NCI-H226 (cell line): ENCODE results near the gene ABHD6.
"Not testable (repeated sequence)": the region's sequence is repeated elsewhere in the genome, so short reads cannot be mapped to it uniquely, and the experiment has no call there.

ENCODE experiments used
- DNase-seq: peaks from one replicate; pipeline ENCODE4 v3.0.0-alpha.2; 2015

Gene ABHD6

DNA sequence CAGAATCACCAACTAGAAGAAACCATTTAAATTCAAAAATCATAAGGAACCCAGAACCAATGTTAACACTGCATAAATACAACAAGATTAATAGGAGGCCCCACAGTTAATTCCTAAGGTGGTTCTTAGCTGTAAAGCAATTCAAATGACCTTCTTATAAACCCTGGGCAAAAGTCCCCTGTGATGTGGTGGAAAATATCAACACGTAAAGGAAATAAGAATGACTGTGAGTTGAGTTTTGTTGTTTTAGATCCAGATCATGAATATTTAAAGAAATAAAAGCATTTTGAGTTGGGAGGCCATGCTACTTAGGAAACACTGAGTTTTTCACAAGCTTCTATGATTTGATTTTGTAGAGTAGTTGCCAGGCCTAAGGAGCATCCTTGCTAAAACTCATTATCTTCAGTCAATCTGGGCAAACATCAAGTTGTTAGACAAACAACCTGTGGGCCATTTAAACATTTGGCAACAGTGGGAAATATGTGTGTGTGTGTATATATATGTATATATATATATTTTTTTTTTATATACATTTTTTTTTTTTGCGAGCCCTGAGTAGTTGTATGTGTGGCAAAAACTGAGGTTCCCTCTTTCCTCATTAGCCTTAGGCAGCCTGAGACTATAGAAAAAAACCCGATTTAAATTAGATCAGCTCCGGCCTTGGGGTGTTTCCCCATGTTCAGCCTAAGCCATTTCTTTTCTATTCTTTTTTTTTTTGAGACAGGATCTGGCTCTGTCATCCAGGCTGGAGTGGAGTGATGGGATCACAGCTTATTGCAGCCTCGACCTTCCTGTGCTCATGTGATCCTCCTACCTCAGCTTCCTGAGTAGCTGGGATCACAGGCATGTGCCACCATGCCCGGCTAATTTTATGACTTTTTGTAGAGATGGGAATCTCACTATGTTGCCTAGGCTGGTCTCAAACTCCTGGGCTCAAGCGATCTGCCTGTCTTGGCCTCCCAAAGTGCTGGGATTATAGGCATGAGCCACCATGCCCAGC, 87.1 kb downstream of the ABHD6 start:
- DNase-seq = no peak

DNA sequence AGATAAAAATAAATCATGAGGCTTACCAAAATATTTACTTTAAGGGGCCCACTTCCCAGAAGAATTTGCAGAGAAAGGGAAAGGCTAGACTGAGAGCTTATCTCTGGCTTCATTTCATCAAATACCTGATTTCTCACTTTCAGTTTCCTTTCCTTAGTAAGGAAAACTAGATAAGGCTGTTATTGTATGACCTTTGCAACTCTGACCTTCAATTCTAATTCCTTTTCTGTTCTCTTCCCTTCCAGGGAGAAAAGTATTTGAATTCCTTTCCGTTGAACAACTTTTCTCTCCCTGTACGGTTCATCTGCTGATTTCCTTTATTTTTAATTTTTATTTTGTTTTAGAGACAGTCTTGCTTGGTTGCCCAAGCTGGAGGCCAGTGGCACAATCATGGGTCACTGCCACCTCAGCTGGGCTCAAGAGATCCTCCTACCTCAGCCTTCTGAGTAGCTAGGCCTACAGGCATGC, 88.0 kb downstream of the ABHD6 start:
- peak; percentile 24 for DNase-seq

DNA sequence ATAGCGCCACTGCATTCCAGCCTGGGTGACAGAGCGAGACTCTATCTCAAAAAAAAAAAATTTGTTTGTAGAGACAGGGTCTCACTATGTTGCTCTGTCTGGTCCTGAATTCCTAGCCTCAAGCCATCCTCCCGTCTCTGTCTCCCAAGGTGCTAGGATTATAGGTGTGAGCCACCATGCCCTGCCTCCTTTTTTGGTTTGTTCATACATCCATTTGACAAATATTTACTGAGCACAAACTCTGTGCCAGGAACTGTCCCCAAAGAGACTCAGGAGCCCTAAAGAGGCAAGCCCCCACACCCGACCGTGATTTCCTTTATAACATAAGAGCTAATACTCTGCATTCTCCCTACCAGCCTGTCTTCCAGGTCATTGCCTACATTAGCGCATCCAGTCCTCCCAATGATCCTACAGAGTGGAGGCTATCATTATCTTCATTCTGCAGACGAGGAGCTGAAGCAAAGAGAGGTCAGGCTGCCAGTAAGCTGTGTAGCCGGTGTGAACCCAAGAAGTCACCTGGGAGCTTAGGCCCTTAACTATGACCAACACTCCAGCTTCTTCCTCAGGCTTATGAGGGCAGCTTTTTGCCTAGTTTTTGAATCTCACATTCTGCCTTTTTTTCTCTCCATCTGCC, 88.8 kb downstream of the ABHD6 start:
- DNase-seq = no peak

DNA sequence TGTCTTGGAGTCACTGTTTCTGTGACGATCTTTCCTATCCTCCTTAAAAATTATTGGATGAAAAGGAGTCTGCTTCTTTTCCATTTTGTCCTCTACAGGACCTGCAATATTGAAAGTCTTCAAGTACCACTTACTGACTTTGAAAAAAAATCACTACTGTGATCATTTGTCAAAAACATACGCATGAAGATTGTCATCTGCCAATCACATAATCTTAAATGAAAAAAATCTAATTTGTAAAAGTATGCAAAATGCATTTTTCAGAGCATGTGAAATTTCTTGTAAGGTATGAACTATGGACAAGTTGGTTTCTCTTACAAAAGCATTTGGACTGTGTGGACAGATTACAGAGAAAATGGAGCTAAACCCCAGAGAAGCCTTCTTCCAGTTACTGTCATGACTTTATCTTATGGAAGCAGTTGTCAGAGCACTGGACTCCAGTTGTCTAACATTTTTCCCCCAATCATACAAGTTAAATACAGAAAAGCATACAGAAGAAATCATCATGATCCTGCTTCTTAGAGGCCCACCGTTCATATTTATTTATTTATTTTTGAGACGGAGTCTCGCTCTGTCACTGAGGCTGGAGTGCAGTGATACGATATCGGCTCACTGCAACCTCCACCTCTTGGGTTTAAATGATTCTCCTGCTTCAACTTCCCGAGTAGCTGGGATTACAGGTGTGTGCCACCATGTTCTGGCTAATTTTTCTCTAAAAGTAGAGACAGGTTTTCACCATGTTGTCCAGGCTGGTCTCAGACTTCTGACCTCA, 91.7 kb downstream of the ABHD6 start:
- no peak for DNase-seq

DNA sequence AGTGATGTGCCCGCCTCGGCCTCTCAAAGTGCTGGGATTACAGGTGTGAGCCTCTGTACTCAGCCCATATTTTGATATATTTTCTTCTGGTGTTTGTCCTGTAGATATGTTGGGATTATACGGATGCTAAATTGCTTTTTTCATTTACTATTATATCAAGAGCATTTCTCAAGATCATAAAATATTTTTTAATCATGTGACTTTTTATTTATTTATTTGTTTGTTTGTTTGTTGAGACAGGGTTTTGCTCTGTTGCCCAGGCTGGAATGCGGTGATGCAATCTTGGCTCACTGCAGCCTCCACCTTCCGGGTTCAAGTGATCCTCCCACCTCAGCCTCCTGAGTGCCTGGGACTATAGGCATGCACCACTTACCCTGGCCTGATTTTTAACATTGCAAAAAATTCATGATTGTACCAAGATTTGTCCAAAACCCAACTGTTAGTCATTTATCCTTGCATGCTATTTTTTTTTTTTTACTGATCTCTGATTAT, 92.4 kb downstream of the ABHD6 start:
- DNase-seq = no peak

DNA sequence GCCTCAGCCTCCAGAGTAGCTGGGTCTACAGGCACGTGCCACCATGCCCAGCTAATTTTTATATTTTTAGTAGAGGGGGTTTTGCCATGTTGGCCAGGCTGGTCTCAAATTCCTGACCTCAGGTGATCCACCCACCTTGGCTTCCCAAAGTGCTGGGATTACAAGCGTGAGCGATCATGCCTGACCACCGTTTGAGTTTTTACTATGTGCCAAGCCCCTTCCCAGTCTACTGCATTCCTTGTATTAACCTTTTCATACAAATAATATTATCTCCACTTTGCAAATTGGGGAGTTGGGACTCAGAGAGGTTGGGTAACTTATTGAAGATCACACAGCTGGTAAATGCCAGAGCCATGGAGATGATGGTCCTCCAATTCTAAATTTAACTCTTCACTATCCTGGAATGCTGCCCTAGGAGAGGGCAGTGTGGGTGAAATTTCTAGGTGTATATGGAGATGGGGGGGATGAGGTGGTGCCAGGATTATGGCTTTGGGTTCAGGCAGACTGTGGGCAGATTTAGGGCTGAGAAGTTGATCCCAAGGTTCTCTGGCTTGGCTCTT, 94.1 kb downstream of the ABHD6 start:
- DNase-seq = no peak

DNA sequence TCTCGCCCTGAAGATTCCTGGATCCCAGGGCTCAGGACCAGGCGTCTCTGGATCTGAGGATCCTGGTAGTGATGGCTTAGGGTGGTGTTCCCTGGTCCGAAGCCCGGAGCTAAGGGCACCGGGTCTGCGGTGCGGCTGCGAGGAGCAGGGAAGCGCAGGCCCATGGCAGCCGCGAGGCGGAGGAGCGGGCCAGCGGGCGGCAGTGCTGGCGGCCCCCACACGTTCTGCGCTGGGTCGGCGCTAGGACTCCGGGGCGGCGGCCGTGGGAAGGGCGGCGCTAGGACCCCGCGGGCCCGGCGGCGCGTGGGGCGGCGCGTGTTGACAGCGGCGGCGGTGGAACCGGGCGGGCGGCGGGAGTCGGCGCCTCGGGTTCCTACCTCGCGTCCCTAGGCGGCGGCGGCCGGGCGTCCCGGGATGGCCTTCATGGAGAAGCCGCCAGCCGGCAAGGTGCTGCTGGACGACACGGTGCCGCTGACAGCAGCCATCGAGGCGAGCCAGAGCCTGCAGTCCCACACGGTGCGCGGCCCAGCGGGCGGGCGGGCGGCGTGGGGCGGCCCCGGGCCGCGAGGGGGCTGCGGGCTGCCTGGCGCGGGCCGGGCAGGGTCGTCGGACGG, 95.1 kb downstream of the ABHD6 start, which contains the start of gene PXK:
Gene PXK (plus strand): TSS at position 318 of the 614 bp plus-strand sequence. CDS start 97 bp downstream, at position 415.
- DNase-seq = peak; percentile 76

DNA sequence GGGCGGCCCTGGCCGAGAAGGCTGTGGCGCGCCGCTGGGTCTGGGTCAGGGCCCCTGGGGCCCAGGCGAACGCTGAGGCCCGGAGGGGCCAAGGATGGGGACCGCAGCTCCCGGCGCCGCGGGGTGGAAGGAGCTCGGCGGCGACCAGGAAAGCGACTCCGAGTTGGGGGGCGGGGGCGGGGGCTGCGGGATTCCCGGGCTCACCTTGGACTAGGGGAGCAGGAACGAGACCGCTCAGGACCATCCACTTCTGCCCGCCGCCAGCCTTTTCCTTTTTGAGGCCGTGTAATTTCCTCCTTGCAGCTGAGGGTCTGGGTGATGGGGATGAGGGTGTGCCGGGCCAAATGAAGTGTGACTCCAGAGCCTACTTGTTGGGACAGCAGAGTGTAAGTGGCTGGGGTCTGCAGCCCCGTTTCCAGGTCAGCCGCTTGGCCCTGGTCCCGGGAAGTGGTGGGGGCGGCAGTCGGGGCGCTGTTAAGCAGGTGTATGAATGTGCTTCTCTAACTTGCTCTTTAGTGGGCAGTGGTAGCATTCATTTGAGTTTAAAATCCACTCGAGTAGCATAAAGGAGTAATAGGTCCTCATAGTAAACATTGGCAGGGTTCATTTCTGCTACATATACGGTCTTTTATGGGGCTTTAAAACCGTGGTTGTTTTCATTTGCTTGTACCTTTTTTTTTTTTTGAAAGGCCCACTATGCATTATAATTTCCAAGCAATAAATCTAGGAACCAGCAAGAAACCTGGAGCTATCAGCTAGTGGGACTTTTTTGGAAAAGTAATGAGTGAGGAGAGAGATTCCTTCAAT, 95.8 kb downstream of the ABHD6 start:
- DNase-seq = peak; percentile 3

DNA sequence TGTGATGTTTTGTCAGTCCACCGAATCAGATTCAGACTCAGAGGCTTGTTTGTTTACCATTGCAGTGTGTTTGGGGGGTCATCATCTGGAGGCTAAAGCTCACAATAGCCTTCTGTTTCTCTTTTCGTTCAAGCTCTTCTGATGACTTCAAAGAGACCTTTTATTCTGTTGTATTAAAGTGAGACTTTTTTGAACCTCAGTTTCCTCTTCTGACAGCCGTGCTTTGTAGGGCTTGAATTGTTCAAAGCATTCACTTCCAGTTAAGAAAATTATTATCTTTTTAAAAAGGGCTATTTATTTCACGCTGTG, 96.4 kb downstream of the ABHD6 start:
- DNase-seq = no peak

DNA sequence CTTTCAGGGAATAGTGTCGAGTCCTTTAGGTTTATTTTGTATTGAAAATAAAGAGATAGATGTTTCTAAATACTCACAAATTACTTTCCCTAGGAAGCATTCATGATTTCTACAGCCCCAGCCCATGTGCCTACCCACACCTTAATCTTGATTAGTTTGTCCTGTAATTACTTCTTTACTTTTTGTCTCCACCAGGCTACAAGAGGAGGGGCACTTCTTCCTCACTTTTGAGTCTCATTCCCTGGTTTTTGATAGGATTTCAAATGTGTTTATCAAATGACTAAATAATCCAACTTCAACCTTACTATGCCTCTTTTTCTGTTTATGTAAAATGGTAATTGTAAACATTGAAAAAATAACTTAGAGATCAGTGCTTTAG, 96.9 kb downstream of the ABHD6 start:
- DNase-seq = no peak

DNA sequence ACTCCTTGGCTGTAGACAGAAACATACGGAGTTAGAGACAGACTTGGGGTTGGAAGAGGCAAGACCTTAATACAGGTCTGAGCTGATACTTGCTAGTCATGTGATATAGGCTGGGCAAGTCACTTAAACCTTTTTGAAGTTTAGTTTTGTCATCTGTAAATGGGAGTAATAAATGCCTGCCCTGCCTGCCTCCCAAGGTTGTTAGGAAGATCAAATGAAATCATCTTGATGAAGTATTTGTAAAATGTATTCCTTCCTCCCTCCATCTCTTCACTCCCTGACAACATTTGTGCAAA, 98.0 kb downstream of the ABHD6 start:
- no peak for DNase-seq

DNA sequence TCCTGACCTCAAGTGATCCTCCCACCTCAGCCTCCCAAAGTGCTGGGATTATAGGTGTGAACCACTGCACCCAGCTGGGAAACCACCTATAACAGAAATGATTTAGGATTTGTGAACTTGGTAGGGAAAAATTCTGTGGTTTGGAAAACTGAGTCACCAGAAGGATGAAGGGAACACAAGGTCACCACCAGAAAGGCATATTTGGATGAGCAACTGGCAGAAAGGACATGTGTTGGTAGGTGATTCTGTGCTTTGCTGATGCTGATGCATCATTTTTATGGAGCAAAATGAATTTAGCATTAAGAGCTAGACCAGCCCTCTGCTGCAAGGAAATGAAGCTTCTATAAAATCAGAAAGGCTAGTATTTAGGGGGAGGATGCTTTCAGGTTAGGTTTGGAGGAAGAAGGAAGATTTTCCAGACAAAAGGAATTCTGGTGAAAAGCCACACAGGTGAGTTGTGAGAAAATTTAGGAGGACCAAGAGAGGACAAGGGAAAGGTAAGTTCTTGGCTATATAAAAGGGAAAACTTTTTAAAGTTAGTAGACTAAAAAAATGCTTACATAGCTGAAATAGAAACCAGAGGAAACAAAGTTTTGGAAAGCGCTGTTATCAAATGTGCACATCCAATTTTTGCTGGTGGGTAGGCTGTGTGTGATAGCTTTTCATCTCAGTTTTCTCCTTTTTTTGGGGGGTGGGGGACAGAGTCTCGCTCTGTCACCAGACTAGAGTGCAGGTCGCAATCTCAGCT, 98.7 kb downstream of the ABHD6 start:
- peak; percentile 52 for DNase-seq

DNA sequence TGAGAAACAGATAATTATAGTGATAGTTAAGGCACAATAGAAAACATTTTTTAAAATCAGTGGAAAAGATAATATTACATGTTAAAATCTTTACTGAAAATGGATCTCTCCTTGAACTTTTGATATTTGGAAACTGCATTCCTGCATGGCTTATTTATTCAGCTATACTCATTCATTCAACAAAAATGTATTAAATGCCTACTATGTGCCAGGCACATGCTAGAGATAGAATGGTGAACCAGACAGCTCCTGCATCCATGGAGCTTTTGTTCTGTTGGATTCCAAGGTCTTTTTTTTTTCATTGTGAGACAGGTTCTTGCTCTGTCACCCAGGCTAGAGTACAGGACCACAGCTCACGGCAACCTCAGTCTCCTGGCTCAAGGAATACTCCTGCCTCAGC, 99.6 kb downstream of the ABHD6 start:
- DNase-seq = no peak

DNA sequence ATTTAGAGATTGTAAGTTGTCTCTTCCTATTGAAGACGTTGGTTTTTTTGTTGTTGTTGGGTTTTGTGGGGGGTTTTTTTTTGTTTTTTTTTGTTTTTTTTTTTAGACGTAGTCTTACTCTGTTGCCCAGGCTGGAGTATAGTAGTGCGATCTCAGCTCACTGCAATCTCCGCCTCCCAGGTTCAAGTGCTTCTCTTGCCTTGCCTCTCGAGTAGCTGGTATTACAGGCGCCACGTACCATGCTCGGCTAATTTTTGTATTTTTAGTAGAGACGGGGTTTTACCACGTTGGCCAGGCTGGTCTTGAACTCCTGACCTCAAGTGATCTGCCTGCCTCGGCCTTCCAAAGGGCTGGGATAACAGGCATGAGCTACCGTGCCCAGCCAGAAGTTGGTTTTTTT, 101.6 kb downstream of the ABHD6 start:
- not testable (repeated sequence) for DNase-seq

DNA sequence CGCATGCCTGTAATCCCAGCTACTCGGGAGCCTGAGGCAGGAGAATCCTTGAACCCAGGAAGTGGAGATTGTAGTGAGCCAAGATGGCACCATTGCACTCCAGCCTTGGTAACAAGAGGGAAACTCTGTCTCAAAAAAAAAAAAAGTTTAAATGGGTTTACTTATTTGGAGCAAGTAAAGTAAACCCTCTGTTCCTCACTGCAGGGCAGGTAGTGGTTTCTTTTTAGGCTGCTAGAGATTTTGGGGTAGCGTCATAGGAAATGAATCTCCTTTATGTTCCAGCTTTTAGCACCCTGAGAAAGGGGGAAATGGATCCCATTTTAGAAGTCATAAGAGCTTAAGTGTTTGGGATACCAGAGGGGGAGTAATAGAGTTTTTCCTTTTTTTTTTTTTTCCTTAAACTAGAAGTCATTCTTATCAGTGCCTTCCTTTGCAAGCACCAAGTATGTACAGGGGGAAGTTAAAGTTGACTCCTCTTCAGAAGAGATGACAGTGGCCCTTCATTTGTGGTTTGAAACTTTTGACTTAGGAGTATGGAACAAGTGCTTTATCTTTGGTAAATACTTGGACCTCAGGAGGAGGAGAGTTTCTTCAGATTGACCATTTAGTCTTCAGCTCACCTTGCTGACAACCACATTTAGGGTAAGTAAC, 103.1 kb downstream of the ABHD6 start:
- DNase-seq = no peak

DNA sequence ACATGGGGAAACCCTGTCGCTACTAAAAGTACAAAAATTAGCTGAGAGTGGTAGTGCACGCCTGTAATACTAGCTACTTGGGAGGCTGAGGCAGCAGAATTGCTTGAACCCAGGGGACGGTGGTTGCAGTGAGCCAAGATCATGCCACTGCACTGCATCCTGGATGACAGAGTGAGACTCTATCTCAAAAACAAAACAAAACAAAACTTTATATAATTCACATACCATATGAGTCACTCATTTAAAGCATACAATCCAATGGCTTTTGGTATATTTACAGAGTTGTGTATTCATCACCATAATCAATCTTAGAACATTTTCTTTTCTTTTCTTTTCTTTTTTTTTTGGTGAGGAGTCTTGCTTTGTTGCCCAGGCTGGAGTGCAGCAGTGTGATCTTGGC, 103.8 kb downstream of the ABHD6 start:
- no peak for DNase-seq

DNA sequence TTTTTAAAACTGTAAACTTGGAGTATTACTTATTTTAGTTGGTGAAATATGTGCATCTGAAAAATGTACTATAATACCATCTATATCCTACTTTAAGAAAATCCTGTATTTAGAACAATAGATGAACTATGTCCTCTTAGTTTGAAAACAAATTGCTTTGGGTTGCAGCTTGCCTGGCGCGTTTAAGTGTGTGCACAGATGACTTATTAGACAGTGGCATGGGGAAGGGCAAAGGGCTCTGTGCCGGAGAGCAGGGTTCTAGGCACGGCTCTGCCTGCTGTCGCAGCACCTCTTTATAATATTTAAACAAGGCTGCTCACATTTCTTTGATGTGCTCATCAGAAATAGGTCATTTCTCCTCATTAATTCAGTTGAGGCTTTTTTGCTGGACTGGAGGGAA, 105.1 kb downstream of the ABHD6 start:
- no peak for DNase-seq
